Effector CD4-positive, alpha-beta T cell (primary cell): ENCODE results near the gene RAP1GAP2.
"Not testable (repeated sequence)": the region's sequence is repeated elsewhere in the genome, so short reads cannot be mapped to it uniquely, and the experiment has no call there.

Source experiments
- DNase-seq: peaks from one replicate; pipeline ENCODE4 v3.0.0-alpha.2; 2020

RAP1GAP2 gene

DNA sequence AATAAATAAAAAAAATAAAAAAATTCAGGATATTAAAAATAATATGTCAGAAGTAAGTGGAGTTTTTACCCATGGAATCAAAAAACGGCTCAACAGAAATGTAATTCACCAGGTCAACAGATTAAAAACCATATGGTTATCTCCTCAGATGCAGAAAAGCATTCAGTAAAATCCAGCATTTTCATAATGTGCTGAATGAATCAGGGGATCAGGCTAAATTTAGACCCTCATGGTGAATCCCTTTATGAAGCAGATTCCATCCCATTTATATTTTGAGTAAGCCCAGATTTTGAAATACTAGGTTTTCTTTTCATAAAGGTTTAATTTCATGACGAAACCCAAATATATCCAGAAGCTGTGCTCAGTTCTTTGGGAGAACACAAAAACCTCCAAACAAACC lies 182.8 kb downstream of the RAP1GAP2 start:
- no peak for DNase-seq

DNA sequence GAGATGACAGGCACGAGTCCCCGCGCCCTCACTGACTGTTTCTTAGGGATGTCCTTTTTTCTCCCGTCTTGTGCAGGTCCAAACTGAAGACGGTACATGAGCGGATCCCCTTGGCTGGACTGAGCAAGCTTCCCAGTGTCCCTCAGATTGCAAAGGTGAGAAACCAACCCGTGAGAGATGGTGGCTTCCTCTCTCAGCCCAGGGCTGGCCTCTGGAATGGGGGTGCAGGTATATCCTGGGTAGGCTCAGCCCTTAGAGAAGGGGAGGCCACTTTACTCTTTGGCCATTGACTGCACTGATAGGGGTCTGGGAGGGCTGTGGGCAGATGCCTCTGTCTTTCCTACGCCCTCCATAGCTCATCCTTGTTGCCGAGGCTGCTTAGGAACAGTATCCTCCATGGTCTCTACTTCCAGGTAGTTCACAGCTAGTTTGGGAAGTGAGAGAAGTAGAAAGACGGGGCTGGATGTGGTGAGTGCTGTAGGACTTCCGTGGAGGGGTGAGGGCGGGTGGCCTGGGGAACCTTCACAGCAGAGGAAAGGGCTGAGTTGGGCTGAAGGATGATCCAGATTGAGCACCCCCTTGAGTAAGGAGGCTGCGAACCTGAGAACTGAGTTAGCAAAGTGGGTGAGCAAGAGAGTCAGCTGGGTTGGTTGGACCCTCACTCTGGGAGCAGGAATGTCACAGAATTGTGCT lies 184.1 kb downstream of the RAP1GAP2 start:
- DNase-seq: no peak

DNA sequence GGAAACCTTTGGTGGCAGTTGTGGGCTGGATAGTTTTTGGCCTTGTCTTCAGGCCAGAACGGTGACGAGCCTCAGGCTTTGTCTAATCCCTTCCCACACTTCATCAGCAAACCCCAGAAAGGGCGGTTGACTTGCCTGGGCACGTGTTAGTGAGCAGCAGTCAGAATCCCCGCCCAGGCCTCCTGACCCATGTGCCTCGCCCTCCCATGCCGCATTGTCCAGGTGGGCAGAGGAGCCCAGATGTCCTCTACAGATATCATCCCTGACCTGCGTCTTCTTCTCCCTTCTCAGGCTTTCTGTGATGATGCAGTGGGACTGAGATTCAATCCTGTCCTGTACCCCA lies 184.6 kb downstream of the RAP1GAP2 start:
- DNase-seq: no peak

DNA sequence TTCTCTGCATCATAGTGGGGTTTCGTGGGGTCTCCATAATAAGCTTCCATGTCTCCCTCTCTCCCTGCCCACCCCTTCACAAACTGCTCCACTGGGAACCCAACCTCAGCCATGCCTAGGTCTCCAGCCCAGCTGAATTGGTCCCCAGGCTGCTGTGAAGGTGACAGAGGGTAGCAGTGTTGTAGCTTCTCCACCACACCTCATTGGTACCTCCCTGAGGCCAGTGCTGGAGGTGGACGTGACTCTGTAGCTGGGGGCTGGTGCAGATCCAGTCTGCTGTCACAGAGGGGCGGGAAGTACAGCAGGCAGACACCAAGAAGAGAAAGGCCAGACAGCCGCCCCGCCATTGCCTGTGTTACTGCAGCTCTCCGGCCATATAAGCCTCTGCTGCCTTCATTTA lies 185.1 kb downstream of the RAP1GAP2 start:
- no peak for DNase-seq

DNA sequence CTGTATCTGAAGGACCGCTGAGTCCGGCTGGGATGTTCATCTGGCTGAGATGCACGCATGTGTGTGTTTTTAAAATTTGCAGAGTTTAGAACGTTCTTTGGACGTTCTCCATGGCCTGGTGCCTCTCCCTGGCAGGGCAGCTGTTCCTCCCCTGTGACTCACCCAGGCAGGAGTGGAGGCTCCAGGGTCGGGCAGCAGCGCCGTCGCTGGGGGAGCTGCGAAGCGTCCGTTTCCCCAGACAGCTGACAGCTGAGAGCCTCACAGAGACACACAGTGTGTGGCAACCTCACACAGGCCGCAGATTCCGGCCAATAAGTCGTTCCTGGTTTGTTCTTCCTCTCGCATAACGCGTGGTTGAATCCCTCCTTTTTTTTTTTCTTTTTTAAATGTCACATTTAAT lies 186.6 kb downstream of the RAP1GAP2 start:
- DNase-seq: no peak

DNA sequence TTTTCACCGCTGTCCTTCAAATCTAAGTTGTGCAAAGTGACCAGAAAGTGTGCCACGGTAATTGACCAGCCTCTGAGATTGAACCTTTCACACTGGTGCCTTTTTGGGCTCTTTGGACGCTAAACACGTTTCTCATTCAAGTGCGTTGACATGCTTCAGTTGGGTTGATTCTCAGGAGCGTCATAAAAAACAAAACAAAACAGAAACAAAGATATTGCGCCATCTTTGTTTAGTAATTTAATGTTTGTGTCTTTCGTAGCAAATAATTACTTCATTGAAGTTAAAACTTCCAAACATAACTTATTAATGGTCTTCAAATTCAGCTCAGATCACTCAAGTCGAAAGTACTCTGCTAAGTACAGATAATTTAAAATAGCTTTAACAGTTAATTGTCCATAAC lies 187.0 kb downstream of the RAP1GAP2 start:
- no peak for DNase-seq

DNA sequence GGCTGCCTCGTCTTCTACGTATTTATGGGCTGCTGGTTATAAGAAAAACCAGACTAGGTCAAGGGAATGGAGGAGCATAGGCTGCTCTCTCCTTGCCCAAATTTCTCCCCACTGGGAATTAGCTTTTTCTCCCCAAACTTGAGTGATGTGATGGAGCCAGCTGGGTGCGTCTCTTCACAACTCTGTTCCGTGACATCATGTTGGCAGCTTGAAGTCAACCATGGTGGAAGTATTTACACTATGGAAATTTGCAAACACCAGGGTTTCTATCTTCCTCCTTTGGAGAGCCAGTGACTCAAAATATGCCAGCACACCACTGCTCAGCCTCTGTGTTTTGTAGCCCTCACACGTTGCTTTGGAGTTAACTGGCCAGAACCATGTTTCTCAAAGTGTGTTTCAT lies 189.1 kb downstream of the RAP1GAP2 start:
- no peak for DNase-seq

DNA sequence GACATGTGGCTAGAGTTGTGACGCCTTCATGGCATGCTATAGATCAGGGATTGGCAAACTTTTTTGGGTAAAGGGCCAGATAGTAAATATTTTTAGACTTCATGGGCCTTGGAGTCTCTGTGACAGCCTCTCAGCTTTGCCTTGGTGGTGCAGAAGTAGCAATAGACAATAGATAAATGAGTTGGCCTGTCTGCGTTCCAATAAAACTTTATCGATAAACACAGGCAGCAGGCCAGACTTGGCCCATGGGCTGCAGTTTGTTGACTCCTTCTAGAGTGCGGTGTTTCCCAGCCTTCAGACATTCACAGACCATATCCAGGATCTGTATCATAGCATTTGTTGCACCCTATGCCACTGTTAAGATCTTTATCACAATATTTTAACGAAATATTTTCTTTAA lies 190.7 kb downstream of the RAP1GAP2 start:
- no peak for DNase-seq

DNA sequence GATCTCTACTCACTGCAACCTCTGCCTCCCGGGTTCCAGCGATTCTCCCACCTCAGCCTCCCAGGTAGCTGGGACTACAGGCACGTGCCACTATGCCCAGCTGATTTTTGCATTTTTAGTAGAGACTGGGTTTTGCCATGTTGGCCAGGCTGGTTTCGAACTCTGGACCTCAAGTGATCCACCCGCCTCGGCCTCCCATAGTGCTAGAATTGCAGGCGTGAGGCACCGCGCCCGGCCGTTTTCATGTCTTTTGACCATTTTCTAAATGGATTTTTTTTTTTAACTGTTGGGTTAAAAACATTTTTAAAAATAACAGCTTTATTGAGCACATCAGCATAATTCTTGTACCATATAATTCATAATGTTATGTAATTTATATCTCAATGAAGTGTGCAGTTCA lies 193.2 kb downstream of the RAP1GAP2 start:
- DNase-seq: not testable (repeated sequence)

DNA sequence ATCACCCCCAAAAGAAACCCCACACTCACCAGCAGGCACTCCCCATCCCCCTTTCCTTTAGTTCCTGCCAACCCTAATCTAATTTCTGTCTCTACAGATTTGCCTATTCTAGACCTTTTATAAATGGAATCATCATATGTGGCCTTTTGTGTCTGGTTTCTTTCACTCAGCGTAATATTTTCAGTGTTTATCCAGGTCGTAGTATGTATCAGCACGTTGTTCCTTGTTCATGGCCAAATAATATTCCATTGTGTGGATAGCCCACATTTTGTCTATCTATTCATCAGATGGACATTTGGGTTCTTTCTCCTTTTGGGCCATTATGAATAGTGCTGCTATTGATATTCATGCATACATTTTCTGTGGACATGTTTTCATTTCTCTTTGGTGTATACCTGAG lies 193.6 kb downstream of the RAP1GAP2 start:
- DNase-seq: no peak

DNA sequence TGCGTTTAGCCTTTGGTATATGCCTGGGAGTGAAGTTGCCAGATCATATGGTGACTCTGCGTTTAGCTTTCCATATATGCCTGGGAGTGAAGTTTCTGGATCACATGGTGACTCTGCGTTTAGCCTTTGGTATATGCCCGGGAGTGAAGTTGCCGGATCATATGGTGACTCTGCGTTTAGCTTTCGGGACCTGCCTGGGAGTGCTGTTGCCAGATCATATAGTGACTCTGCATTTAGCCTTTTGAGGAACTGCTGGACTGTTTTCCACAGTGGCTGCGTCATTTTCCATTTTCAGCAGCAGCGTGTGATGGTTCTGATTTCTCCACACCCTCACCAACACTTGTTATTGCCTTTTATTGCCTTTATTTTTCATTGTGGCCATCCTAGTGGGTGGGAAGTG lies 194.2 kb downstream of the RAP1GAP2 start:
- no peak for DNase-seq

DNA sequence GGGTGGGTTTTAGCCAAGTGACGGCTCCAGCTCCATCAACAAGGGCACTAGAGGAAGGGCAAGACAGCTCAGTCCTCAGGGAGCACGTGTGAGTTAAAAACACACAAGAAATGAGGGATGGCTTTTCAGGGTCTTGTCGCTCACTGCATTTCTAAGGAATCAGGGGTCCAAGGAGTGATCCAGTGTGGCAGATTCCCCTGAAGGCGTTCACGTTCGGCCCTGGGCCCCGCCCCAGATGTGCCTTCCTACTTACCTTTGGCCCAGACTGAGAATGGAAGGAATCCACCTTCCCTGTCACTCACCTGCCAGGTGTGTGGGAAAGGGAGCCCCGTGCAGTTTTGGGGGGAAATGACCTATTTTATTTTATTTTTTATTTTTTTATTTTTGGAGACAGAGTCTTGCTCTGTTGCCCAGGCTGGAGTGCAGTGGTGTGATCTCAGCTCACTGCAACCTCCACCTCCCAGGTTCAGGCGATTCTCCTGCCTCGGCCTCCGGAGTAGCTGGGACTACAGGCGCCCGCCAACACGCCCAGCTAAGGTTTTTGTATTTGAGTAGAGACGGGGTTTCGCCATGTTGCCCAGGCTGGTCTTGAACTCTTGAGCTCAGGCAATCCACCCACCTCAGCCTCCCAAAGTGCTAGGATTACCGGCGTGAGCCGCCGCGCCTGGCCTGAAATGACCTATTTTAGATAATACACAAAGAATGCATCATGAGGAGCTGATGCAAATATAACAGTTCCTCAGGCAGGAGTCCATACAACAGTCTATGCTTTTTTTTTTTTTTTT lies 195.3 kb downstream of the RAP1GAP2 start:
- not testable (repeated sequence) for DNase-seq

DNA sequence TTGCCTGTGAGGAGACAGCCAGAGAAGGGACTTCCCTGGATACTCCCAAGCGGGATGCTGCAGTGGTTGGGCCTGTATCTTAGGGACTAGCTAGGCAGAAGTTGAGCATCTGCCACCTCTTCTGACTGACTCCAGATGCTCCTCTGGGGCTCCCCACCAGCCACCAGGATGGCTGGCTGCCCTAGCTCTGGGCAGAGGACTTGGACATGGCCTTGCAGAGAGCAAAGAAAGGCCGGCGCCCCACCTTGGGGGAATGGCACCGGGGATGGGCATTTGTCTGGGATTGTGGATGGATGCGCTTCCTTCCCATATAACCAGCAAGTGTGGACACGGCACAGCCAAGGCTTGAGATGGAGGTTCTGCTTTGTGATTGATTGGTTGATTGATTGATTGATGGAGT lies 198.2 kb downstream of the RAP1GAP2 start:
- DNase-seq: no peak

DNA sequence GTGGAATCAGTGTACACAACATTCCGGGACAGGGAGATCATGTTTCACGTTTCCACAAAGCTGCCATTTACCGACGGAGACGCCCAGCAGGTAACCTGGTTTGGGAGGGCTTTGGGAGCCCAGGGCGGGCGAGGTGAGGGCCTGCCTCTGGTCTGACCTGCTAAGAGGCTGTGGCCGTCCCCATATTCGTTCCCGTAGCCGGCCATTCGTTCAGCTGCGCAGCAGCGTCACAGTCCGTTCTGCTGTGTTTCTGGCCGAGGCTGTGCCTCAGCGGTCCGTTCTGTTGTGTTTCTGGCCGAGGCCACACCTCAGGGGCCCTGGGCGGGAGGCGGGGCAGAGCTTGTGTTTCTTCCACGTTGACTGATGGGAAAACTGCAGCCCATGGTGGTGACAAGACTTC lies 199.1 kb downstream of the RAP1GAP2 start:
- no peak for DNase-seq

DNA sequence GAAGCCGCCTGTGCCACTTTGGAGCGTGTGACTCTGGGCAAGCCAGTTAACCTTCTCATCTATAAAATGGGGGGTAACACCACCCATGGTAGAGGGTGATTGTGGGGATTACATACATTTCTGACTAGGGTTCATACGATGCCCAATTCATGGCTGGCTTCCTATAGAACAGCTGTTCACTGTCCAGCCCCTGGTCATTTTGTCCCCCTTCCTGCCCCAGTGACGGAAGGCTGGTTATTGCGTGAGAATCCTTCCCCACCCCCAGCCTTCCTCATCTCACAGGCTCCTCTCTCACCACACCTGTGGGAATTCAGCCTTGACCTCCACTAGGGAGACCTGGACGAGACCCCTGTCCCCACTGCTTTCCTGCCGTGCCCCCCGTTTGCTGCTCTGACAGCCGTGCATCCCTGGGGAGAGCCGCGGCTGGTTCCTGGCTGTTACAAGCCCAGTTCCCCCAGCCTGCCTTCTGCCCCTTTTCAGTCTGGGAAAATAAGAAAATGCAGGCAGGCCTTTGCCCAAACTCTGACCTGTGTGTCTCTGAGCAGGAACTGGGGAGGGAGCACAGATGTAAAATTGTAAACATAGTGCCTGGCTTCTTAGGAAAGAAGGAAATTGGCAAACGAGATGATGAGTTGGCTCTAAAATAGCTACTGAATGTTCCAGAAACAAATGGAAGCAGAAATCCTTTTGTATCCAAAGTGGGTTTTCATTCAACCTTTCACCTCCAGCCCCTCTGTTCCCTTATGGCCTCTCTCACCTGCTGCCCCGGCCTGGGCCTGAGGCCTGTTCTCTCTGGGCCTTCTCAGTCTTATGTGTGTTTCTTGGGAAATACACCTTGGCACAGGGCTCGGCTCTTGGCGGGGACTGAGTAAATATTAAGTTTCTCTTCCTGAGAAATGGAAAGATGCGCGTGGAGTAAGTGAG lies 199.9 kb downstream of the RAP1GAP2 start:
- no peak for DNase-seq

DNA sequence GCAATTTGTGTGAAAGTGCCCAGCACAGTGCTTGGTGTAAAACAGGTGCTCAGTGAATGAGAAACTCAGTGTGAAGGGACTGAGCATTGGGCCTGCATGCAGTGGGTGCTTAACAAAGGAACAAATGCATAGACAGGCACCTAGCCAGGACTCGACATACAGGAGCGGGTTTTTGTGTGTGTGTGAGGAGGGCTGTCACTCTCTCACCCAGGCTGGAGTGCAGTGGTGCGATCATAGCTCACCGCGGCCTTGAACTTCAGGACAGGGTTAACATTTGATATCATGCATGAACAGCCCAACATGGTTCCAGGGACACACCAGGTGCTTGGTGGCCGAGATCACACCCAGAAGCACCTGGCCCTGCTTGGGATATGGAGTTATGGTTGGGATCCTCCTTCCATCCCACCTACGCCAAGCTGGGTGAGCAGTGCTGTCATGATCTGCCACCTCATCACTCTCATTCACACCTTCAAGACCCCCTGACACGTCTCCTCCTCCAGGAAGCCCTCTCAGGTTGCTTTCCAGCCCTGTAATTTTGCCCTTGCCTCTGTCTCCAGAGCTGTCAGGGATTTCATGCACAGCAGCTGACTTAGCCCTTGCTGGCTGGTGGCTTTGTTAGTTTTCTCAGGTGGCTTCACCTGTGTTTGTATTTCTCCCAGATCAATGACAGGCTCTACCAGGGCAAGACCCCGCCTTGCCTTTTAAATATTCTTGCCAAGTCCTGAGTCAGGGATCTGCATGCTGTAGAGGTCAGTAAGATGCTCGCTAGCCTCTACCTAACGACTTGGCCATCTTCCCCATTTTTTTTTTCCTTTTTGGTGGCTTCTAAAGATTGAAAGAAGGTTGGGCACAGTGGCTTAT lies 200.8 kb downstream of the RAP1GAP2 start:
- no peak for DNase-seq

DNA sequence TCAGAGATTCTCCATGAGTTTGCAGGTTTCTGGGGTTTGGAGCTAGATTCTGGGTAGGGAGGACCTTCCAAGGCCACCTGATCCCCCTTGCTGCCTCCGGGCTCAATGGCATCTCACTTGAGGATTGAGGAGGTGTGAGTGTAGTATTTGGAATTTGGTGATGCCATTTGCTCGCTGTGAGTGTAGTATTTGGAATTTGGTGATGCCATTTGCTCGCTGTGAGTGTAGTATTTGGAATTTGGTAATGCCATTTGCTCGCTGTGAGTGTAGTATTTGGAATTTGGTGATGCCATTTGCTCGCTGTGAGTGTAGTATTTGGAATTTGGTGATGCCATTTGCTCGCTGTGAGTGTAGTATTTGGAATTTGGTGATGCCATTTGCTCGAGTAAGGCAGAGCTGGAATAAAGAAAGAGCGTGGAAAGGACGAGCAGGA lies 202.2 kb downstream of the RAP1GAP2 start:
- not testable (repeated sequence) for DNase-seq

DNA sequence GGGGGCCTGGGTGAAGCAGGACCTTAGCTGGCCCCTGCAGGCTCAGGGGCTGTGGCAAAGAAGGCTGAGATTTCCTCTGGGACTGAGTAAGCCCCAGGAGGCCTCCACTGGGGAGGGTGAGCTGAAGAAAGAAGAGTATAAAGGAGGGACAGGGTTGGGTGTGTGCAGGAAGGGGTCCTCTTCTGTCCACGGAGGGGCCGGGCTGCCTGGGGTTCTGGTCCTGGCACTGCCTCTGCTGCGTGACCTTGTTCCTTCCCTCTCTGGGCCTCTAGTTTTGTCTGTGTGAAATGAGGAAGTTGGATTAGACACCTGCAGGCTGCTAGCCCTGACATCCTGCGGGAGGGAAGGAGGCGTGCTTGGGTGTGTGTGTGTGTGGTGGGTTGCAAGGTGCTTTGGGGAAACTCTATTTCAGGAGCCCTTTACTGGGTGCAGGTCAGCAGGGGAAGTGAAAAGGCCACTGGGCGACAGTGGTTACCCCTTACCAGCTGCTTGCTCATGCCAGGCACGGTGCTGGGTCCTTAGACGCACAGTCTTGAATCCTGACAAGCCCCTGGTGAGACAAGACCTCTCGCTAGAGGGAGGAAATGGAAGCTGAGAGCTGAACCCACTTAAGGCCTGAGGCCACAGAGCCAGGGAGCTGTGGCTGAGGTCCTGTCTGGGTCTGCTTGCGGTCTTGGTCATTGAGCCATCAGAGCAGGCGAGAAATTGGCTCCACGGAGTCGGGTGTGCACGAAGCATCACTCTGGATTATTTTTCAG lies 206.5 kb downstream of the RAP1GAP2 start:
- no peak for DNase-seq

DNA sequence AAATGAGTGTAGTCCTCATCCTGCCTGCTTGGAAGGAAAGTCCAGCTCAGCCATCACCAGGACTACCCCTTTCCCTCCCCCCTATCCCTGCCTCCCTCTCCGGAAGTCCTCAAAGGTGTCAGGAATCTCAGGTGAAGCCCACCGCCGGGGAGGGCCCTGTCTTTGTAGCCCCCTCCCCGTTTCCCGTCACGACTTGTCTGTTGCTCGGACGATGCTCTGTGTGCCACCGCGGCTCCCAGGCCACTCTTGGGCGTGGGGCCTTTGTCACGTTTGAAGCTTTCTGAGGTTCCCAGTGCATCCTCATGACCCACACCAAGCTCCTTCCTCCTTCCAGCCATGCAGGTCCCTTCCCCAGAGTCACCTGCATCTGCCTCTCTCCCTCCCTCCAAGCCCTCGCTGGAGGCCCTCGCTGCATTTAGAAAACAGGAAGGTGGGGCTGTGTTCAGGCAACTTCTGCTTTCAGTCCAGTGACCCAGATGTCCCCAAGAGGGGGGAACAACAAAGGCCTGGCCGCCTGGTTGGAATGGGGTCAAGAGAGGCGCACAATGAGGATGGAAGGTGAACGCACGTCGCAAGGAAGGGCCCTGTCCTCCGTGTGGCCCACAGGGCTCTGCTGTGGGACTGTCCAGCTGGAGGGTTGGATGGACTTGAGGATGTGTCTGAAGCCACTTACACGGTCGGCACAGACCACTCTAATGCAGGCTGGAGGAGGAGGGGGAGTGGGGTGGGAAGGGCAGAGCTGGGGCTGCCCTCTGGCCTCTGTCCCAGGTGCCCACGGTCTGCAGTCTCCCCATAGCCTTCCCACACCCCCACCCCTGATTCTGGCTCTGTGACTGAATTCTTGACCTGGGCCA lies 207.3 kb downstream of the RAP1GAP2 start:
- DNase-seq: no peak

DNA sequence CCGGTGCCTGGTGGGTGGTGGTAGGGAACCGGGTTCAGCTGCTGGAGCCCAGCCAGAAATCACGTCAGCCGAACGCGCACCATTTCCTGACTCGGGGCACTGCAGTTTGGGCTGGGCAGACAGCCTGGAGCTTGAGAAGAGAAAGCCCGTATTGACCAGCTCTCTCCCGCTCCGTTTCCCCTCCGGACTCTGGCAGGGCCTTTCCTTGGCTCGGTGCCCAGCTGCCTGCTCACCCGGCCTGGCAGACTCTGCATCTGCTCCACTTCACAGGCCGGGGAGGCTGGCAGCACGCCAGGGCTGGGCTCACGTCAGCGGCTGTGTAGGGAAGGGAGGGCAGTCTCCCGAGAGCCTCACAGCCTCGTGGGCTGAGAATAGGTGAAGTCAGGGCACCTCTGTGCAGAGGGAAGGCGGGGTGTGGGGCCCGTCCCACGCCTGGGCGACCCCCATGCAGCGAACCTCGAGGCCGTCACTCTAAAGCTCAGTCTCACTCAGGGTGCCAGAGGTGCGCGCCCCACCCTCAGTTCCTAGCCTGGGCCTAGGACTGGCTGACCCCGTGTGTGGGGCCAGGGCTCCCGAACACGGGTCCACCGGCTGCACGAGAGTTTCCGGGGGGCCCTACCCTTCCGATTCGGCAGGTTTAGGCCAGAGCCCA lies 208.0 kb downstream of the RAP1GAP2 start:
- peak; percentile 8 for DNase-seq
